ENCODE data around the gene TRIM2.

Gene TRIM2

GRCh38 chr4:153177841-153178240 lies 26.4 kb upstream of the TRIM2 start:
- DNase-seq (ENCODE audit: low read depth): no peak
- H3K4me3 ChIP-seq (ENCODE audit: low read depth, low read length): no peak overlapping the region
- no peak for TF ChIP-seq CTCF (IDR thresholded peaks at IDR 0.05; ENCODE audit: insufficient read depth, low read depth, low read length, missing control alignments)

GRCh38 chr4:153179100-153179499 lies 25.1 kb upstream of the TRIM2 start:
- H3K4me3 ChIP-seq (ENCODE audit: low read depth, low read length): no peak overlapping the region
- no peak for DNase-seq (ENCODE audit: low read depth)
- TF ChIP-seq CTCF (IDR thresholded peaks at IDR 0.05; ENCODE audit: insufficient read depth, low read depth, low read length, missing control alignments): no peak

GRCh38 chr4:153181293-153181692 lies 22.9 kb upstream of the TRIM2 start:
- no peak for TF ChIP-seq CTCF (IDR thresholded peaks at IDR 0.05; ENCODE audit: insufficient read depth, low read depth, low read length, missing control alignments)
- DNase-seq (ENCODE audit: low read depth): no peak

GRCh38 chr4:153181700-153182099 lies 22.5 kb upstream of the TRIM2 start:
- DNase-seq (ENCODE audit: low read depth): no peak
- no peak overlapping the region for H3K4me3 ChIP-seq (ENCODE audit: low read depth, low read length)
- no peak for TF ChIP-seq CTCF (IDR thresholded peaks at IDR 0.05; ENCODE audit: insufficient read depth, low read depth, low read length, missing control alignments)

More at GRCh38 chr4:153181293-153181692, 22.9 kb upstream of the TRIM2 start:
- no peak overlapping the region for H3K4me3 ChIP-seq (ENCODE audit: low read depth, low read length)

- TF ChIP-seq CTCF (IDR thresholded peaks at IDR 0.05; ENCODE audit: insufficient read depth, low read depth, low read length, missing control alignments): no peak
- no peak overlapping the region for H3K4me3 ChIP-seq (ENCODE audit: low read depth, low read length)
- no peak for DNase-seq (ENCODE audit: low read depth)
Measured at GRCh38 chr4:153183146-153183545, 21.1 kb upstream of the TRIM2 start.

- H3K4me3 ChIP-seq (ENCODE audit: low read depth, low read length): no peak overlapping the region
- no peak for TF ChIP-seq CTCF (IDR thresholded peaks at IDR 0.05; ENCODE audit: insufficient read depth, low read depth, low read length, missing control alignments)
- DNase-seq (ENCODE audit: low read depth): no peak
Measured at GRCh38 chr4:153185331-153185852, 18.9 kb upstream of the TRIM2 start.

GRCh38 chr4:153186046-153186728 lies 18.1 kb upstream of the TRIM2 start:
- TF ChIP-seq CTCF (IDR thresholded peaks at IDR 0.05; ENCODE audit: insufficient read depth, low read depth, low read length, missing control alignments): no peak
- no peak for DNase-seq (ENCODE audit: low read depth)
- H3K4me3 ChIP-seq (ENCODE audit: low read depth, low read length): no peak overlapping the region
